H1 (cell line): ENCODE data around the gene FASTKD1. TPM values are rescaled to one million over a fixed set of nuclear protein-coding genes. Genes with fewer than 3 reads are reported as not detected.

ENCODE experiments used
- polyA plus RNA-seq, 7 experiments: library from polyadenylated mRNA; depleted of rRNA in 3 of 7; stranded (reverse) in 5 of 7; unstranded in 2 of 7; fragments of >200 nt in 5 of 7; fragments of 200-250 nt in 2 of 7; gene quantifications; 1 replicate in 5 of 7; 2 replicates in 1 of 7; 4 replicates in 1 of 7; pipeline versions ENCODE4 v1.2.1 to v1.2.3, GENCODE V29; 2011 to 2013; ENCODE audit warnings: missing spikeins in 2 of 7, mixed read lengths in 2 of 7
- total RNA-seq: library from RNA; stranded (reverse); fragmentation: NEBNext Ultra II Directional; extraction: Animal tissue kit (Norgen Biotek cat#: 25700); gene quantifications from 2 replicates; pipeline ENCODE4 v1.2.1, GENCODE V29; 2021

The FASTKD1 gene
- total and polyA plus RNA-seq, 2 of the 8 experiments (the other 6 are each of a cell fraction or from before 2014, with no cell fraction given), result 18.7 to 70.8 TPM

Other genes with a start within 250 kb of the FASTKD1 start
- 2.4 and 2.9 TPM in 2 replicates for gene LRP2, start 211.3 kb downstream of the FASTKD1 start, total RNA-seq
- gene LRP2, start 211.3 kb downstream of the FASTKD1 start, polyA plus RNA-seq (2011; rRNA removed), result 2.0 and 2.5 TPM in 2 replicates
- gene BBS5, start 94.4 kb downstream of the FASTKD1 start, total RNA-seq, result 0.20 and 0.31 TPM in 2 replicates
- 0.36 and 0.50 TPM in 2 replicates for gene BBS5, start 94.4 kb downstream of the FASTKD1 start, polyA plus RNA-seq (2011; rRNA removed)
- not detected in 2 replicates for gene KLHL41, start 64.2 kb downstream of the FASTKD1 start, total RNA-seq
- not detected in 2 replicates for gene KLHL41, start 64.2 kb downstream of the FASTKD1 start, polyA plus RNA-seq (2011; rRNA removed)
- gene PPIG, start 10.5 kb upstream of the FASTKD1 start, total RNA-seq, result 65.7 and 71.0 TPM in 2 replicates
- 10.2 and 14.7 TPM in 2 replicates for gene PPIG, start 10.5 kb upstream of the FASTKD1 start, polyA plus RNA-seq (2011; rRNA removed)
- gene CFAP210, start 120.5 kb upstream of the FASTKD1 start, total RNA-seq, result 0.37 and 0.86 TPM in 2 replicates
- 0.03 and 0.06 TPM in 2 replicates for gene CFAP210, start 120.5 kb upstream of the FASTKD1 start, polyA plus RNA-seq (2011; rRNA removed)
- 8.5 and 9.5 TPM in 2 replicates for gene PHOSPHO2, start 120.6 kb upstream of the FASTKD1 start, total RNA-seq
- 1.9 and 2.4 TPM in 2 replicates for gene PHOSPHO2, start 120.6 kb upstream of the FASTKD1 start, polyA plus RNA-seq (2011; rRNA removed)
- 63.8 and 67.0 TPM in 2 replicates for gene KLHL23, start 160.0 kb upstream of the FASTKD1 start, total RNA-seq
- 16.4 and 28.1 TPM in 2 replicates for gene KLHL23, start 160.0 kb upstream of the FASTKD1 start, polyA plus RNA-seq (2011; rRNA removed)
- gene SSB, start 225.0 kb upstream of the FASTKD1 start, total RNA-seq, result 263 and 270 TPM in 2 replicates
- 32.2 and 60.8 TPM in 2 replicates for gene SSB, start 225.0 kb upstream of the FASTKD1 start, polyA plus RNA-seq (2011; rRNA removed)